ENCODE measurements around the gene ALLC. TPM values are rescaled to one million over a fixed set of nuclear protein-coding genes. Genes with fewer than 3 reads are reported as not detected.

ALLC gene
- total and polyA plus RNA-seq, 7 donors = not detected

DNA sequence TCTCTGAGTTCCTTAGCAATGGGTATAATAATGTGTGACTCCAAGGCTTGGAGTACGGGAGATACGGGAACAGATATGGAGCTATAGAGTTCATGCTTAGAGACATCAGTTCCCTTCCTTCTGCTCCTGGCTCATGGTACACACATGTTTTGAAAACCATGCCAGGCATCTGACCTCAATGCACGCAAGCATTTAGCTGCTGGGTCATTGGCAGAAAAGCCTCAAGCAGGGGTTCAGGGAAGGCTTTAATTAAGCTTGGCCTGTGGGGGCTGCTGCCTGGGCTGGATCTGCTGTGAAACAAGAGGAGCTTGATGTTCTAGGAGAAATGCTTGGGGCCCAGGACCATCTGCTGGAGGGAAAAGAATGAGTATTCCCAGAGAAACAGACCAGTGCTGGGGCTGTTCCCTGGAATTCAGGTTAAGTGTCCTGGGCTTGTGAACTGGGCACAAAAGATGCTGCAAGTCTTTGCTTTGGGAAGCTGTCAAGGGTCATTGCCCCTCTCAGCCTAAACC is 3.2 kb downstream of the ALLC start:
- no peak overlapping the region for H3K4me3 ChIP-seq
- H3K9me3 ChIP-seq = no peaks in the 10 kb centered on the region
- 94 to 97% methylated on average over 3 of the region's 3 CpGs for WGBS, 2 donors
- DNase-seq = no peak
- intact Hi-C loops (cut with DNase I) = no loop called here
- H3K27me3 ChIP-seq = no peaks in the 10 kb centered on the region
- no peaks in the 10 kb centered on the region for H3K4me1 ChIP-seq
- H3K36me3 ChIP-seq = no peaks in the 10 kb centered on the region
- no peak overlapping the region for H3K27ac ChIP-seq
- no peak for TF ChIP-seq POLR2AphosphoS5 (IDR thresholded peaks at IDR 0.05)
- no peak for TF ChIP-seq POLR2A (IDR thresholded peaks at IDR 0.05)
- TF ChIP-seq CTCF (IDR thresholded peaks at IDR 0.05) = no peak

GRCh38 chr2:3662239-3662638 is 4.2 kb downstream of the ALLC start:
- WGBS, 2 donors = 78 to 87% methylated on average over 6 of the region's 6 CpGs
- H3K27ac ChIP-seq = no peak overlapping the region
- no peak for TF ChIP-seq CTCF (IDR thresholded peaks at IDR 0.05)
- TF ChIP-seq EP300 (IDR thresholded peaks at IDR 0.05) = no peak
- no peak for TF ChIP-seq POLR2A (IDR thresholded peaks at IDR 0.05)
- TF ChIP-seq POLR2AphosphoS5 (IDR thresholded peaks at IDR 0.05) = no peak

DNA sequence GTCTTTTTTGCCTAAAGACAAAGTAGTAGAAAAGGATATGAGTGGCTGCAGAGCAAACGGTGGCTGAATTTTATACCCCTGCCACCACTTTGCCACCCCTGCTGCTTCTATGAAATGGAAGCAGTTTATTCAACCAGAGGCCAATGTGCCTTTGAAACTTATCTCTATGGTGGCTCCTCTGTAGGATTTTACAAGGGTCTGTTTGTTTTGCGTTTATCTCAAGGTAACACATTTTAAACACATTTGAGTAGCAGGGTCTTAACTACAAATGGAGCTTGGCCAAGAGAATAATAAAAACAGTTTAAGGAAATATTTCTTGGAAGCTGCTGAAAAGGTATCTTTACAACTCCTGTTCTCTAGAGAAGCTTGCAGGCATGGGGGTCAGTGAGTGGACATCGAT is 6.1 kb downstream of the ALLC start:
- TF ChIP-seq POLR2A (IDR thresholded peaks at IDR 0.05) (no peak), EP300 (IDR thresholded peaks at IDR 0.05) (no peak), POLR2AphosphoS5 (IDR thresholded peaks at IDR 0.05) (no peak), CTCF (IDR thresholded peaks at IDR 0.05) (no peak)
- Histone ChIP-seq H3K4me3 (no peak overlapping the region), H3K36me3 (no peaks in the 10 kb centered on the region), H3K4me1 (no peaks in the 10 kb centered on the region), H3K27me3 (no peaks in the 10 kb centered on the region), H3K27ac (no peak overlapping the region), H3K9me3 (no peaks in the 10 kb centered on the region)
- no peak for DNase-seq
- 20 to 58% methylated on average over 3 of the region's 3 CpGs for WGBS, 2 donors
- intact Hi-C loops (cut with DNase I) = no loop called here

More at GRCh38 chr2:3662239-3662638, 4.2 kb downstream of the ALLC start:
- DNase-seq = no peak
- Histone ChIP-seq H3K27me3 (no peaks in the 10 kb centered on the region), H3K9me3 (no peaks in the 10 kb centered on the region), H3K4me1 (no peaks in the 10 kb centered on the region), H3K4me3 (no peak overlapping the region), H3K36me3 (no peaks in the 10 kb centered on the region)
- intact Hi-C loops (cut with DNase I) = no loop called here

GRCh38 chr2:3664925-3665324 is 6.9 kb downstream of the ALLC start:
- 48 to 70% methylated on average over 8 of the region's 8 CpGs for whole genome bisulfite sequencing, 2 donors
- H3K4me3 ChIP-seq = no peak overlapping the region
- DNase-seq = no peak
- intact Hi-C loops (cut with DNase I) = no loop called here
- TF ChIP-seq CTCF (IDR thresholded peaks at IDR 0.05) (no peak), POLR2A (IDR thresholded peaks at IDR 0.05) (no peak), POLR2AphosphoS5 (IDR thresholded peaks at IDR 0.05) (no peak), EP300 (IDR thresholded peaks at IDR 0.05) (no peak)
- no peaks in the 10 kb centered on the region for H3K9me3 ChIP-seq
- no peak overlapping the region for H3K27ac ChIP-seq
- no peaks in the 10 kb centered on the region for H3K27me3 ChIP-seq
- no peaks in the 10 kb centered on the region for H3K36me3 ChIP-seq
- no peaks in the 10 kb centered on the region for H3K4me1 ChIP-seq
